HepG2 (cell line): ENCODE data around the gene PRIMPOL. TPM values are rescaled to one million over a fixed set of nuclear protein-coding genes. Genes with fewer than 3 reads are reported as not detected.

ENCODE experiments used
- ATAC-seq: fragments of 200-7000 bp; cut with Tn5 transposase; 3 replicates; pipeline ENCODE4 v1.9.1; 2020; ENCODE audit warnings: mild to moderate bottlenecking, moderate library complexity
- BruUV-seq: library from RNA; stranded (reverse); fragments of 400-500 nt; replicated peaks from 2 replicates; lab custom pipeline; 2021; lab: Mats Ljungman, UMichigan
- CTCF ChIA-PET: fragments of 300-600 bp; formaldehyde crosslinking; extraction: SDS; loops from one replicate; lab custom pipeline; 2021; ENCODE audit warnings: low total read pairs, inconsistent platforms, low intra/inter-chr PET ratio; lab: Yijun Ruan, JAX
- POLR2A ChIA-PET: fragments of 350-600 bp; sonication (Branson Sonifier 250); formaldehyde crosslinking; loops from one replicate; lab custom pipeline; 2020; ENCODE audit warnings: antibody characterized with exemption, inconsistent platforms; lab: Yijun Ruan, JAX
- DNase-seq: peaks from one replicate; pipeline ENCODE4 v3.0.0-alpha.2; 2015; ENCODE audit warnings: low spot score
- FAIRE-seq: peaks from 3 replicates; lab custom pipeline; 2011; peaks lifted over from hg19 to GRCh38; lab: Jason Lieb, UNC
- H2AFZ ChIP-seq: one replicate; pipeline ENCODE4 v1.6.1; 2011; ENCODE audit warnings: low read length, inconsistent platforms
- H3K27ac ChIP-seq: fragments of 300-600 bp; 3 replicates; pipeline ENCODE4 v1.8.0; 2011; ENCODE audit warnings: mixed run types, mild to moderate bottlenecking, mixed read lengths, low read length, inconsistent platforms; ENCODE audit not compliant: insufficient read depth; ENCODE audit errors: extremely low read length
- H3K27me3 ChIP-seq, 2 experiments: fragments of 200-600 bp in 1 of 2; 2 replicates in 1 of 2; 3 replicates in 1 of 2; pipeline versions ENCODE4 v1.6.0 to v1.8.0; 2011; ENCODE audit warnings: low read length in 2 of 2, mild to moderate bottlenecking in 2 of 2, moderate library complexity in 2 of 2, inconsistent platforms in 1 of 2; ENCODE audit not compliant: insufficient read depth in 2 of 2, control insufficient read depth in 1 of 2
- H3K36me3 ChIP-seq, 2 experiments: fragments of 200-600 bp in 1 of 2; replicated peaks in 1 of 2; 2 replicates in 1 of 2; 3 replicates in 1 of 2; pipeline versions ENCODE4 v1.5.1 to v1.8.0; 2011; ENCODE audit warnings: low read length in 2 of 2, inconsistent platforms in 1 of 2; ENCODE audit not compliant: insufficient read depth in 2 of 2, control insufficient read depth in 1 of 2
- H3K4me1 ChIP-seq: 2 replicates; pipeline ENCODE4 v1.5.1; 2012; ENCODE audit warnings: low read length, inconsistent platforms; ENCODE audit not compliant: insufficient read depth
- H3K4me2 ChIP-seq: 2 replicates; pipeline ENCODE4 v1.6.0; 2011; ENCODE audit warnings: low read depth, low read length, inconsistent platforms
- H3K4me3 ChIP-seq, 3 experiments: fragments of 200-600 bp in 1 of 3; sonication (generic), shearing (Covaris generic) in 1 of 3; replicated peaks in 1 of 3; 2 replicates each; pipeline ENCODE4 v1.5.1; 2011 to 2016; ENCODE audit warnings: low read length in 3 of 3, inconsistent platforms in 2 of 3, low read depth in 2 of 3, mild to moderate bottlenecking in 2 of 3, control low read depth in 1 of 3, mixed read lengths in 1 of 3; ENCODE audit not compliant: insufficient read depth in 1 of 3
- H3K79me2 ChIP-seq: one replicate; pipeline ENCODE4 v1.6.1; 2011; ENCODE audit warnings: low read length, inconsistent platforms; ENCODE audit not compliant: insufficient read depth
- H3K9ac ChIP-seq: 2 replicates; pipeline ENCODE4 v1.6.0; 2011; ENCODE audit warnings: mild to moderate bottlenecking, low read depth, low read length, inconsistent platforms; ENCODE audit not compliant: insufficient read depth
- H3K9me3 ChIP-seq: 2 replicates; pipeline ENCODE4 v1.5.1; 2012; ENCODE audit warnings: mild to moderate bottlenecking, low read length
- H4K20me1 ChIP-seq: 2 replicates; pipeline ENCODE4 v1.6.0; 2011; ENCODE audit warnings: inconsistent platforms, mild to moderate bottlenecking, low read length, moderate library complexity; ENCODE audit not compliant: insufficient read depth
- NFIB ChIP-seq: sonication (generic); formaldehyde crosslinking; IDR thresholded peaks from 2 replicates; pipeline ENCODE4 v1.9.0; 2021; ENCODE audit warnings: missing genetic modification reagents, mild to moderate bottlenecking, borderline replicate concordance
- ZNF543 ChIP-seq: sonication (generic); formaldehyde crosslinking; IDR thresholded peaks from 2 replicates; pipeline ENCODE4 v1.4.0; 2020; ENCODE audit warnings: mild to moderate bottlenecking, missing genetic modification reagents
- ZNF562 ChIP-seq: sonication (generic); formaldehyde crosslinking; IDR thresholded peaks from 2 replicates; pipeline ENCODE4 v1.8.0; 2022; ENCODE audit warnings: missing genetic modification reagents, borderline replicate concordance
- WGBS: methylation state at CpG from one replicate; pipeline ENCODE4 v1.1.6; 2017; ENCODE audit warnings: low lambda C conversion rate; 5-methylcytosine and 5-hydroxymethylcytosine counted together
- in situ Hi-C: cut with HindIII; loops from 2 replicates; pipeline ENCODE4 v1.10.0; 2017; ENCODE audit warnings: low pct_unique_long_range_greater_than_20kb; ENCODE audit not compliant: extremely low pct_ligation_motif_present
- intact Hi-C: fragments of 100-400 bp; cut with micrococcal nuclease; formaldehyde crosslinking; loops from one replicate; pipeline ENCODE4 v1.10.0; 2022; ENCODE audit not compliant: unreplicated experiment
- polyA plus RNA-seq, 8 experiments: library from polyadenylated mRNA; depleted of rRNA in 3 of 8; stranded (reverse) in 7 of 8; unstranded in 1 of 8; fragments of >200 nt; fragmentation: Illumina TruSeq in 4 of 8; extraction: Trizol in 4 of 8; gene quantifications; 2 replicates each; pipeline versions ENCODE4 v1.2.1 to v1.2.3, GENCODE V29; 2011 to 2016; ENCODE audit warnings: low read depth in 4 of 8, missing spikeins in 1 of 8, mixed read lengths in 1 of 8; ENCODE audit not compliant: insufficient read depth in 1 of 8
- total RNA-seq, 5 experiments: library from RNA; depleted of rRNA; stranded (reverse); fragments of >200 nt; fragmentation: Illumina TruSeq; extraction: Trizol; gene quantifications; 2 replicates each; pipeline ENCODE4 v1.2.3, GENCODE V29; 2016; ENCODE audit warnings: low read depth in 1 of 5
- TF ChIP-seq, protein P1 (sequence below): sonication (generic); formaldehyde crosslinking; IDR thresholded peaks from 2 replicates; pipeline ENCODE4 v1.8.1; 2023; ENCODE audit warnings: mild to moderate bottlenecking, missing genetic modification reagents
- TF ChIP-seq, protein P2 (sequence below), 2 experiments: fragments of 450-650 bp in 1 of 2; sonication (generic) in 1 of 2; formaldehyde crosslinking in 1 of 2; IDR thresholded peaks; 2 replicates each; pipeline versions ENCODE4 v1.6.1 to v1.8.0; 2016 to 2022; ENCODE audit warnings: antibody characterized with exemption in 1 of 2, mild to moderate bottlenecking in 1 of 2, missing genetic modification reagents in 1 of 2

PRIMPOL gene
- total and polyA plus RNA-seq, 2 of the 13 experiments (the other 11 are each of a cell fraction or from before 2014, with no cell fraction given), result 7.3 to 11.0 TPM

DNA sequence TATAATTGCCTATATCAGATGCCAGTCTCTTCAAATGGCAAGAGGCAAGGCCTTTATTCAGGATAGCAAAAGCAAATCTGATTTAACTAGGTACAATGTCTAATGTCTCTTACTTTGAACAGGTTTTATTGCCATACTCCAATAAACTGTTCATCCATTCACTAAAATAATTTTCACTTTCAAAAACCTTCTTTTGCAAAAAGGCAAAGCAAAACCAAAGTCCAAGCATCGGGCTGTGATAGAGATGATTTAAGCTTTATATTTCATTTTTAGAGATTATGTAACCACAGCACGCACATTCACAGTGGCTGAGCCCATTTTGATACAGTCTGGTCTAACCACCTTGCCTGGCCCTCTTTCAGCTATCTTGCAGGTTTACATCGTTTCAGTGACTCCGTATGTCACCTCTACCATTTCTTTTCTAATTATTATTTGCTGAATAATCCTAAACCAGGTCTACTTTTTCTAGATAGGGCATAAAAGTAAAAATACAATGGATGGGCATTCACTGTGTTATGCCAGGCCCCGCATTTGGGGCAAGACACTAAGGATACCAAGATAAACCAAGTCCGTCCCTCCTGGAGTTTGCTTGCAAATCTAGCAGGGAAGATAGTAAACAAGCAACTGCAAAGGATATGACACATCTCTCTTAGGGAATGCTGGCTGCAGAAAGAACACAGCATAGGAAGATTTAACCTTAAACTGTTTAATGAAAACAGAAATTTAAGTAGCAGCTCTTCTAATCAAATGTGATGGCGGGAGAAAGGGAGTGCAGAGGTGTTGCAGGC lies 2.1 kb upstream of the PRIMPOL start:
- H3K27ac ChIP-seq, result peak overlapping the region; percentile 88
- ATAC-seq (no peak), FAIRE-seq (no peak), DNase-seq (no peak)
- POLR2A ChIA-PET, result interaction anchor here (1.4 to 4.3 kb wide), 4 partner anchors 8 to 87 kb away, joined by 4 to 48 read pairs (median 8); partner anchors contain the start of gene CENPU
- no peaks in the 10 kb centered on the region; a peak in 1 of 5 replicates for H3K36me3 ChIP-seq
- H3K4me3 ChIP-seq, result peak overlapping the region; percentile 84 to 92 (median 86)
- intact Hi-C loops (loop anchor here (2.0 to 10.0 kb wide), 4 partner anchors 21 to 383 kb away; partner anchors contain the start of gene IRF2), in situ Hi-C loops (no loop called here)
- 49% methylated on average over 7 of the region's 7 CpGs for WGBS
- H2AFZ ChIP-seq, result no peak overlapping the region
- TF ChIP-seq NFIB (CRISPR knock-in tag) (no peak), ZNF543 (CRISPR knock-in tag) (0 out of 2 replicates have a peak, but pooled peaks have one; percentile 3), ZNF562 (CRISPR knock-in tag) (no peak)
- TF ChIP-seq, protein P1, sequence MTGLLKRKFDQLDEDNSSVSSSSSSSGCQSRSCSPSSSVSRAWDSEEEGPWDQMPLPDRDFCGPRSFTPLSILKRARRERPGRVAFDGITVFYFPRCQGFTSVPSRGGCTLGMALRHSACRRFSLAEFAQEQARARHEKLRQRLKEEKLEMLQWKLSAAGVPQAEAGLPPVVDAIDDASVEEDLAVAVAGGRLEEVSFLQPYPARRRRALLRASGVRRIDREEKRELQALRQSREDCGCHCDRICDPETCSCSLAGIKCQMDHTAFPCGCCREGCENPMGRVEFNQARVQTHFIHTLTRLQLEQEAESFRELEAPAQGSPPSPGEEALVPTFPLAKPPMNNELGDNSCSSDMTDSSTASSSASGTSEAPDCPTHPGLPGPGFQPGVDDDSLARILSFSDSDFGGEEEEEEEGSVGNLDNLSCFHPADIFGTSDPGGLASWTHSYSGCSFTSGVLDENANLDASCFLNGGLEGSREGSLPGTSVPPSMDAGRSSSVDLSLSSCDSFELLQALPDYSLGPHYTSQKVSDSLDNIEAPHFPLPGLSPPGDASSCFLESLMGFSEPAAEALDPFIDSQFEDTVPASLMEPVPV (CRISPR knock-in tag), result no peak
- TF ChIP-seq, protein P2, sequence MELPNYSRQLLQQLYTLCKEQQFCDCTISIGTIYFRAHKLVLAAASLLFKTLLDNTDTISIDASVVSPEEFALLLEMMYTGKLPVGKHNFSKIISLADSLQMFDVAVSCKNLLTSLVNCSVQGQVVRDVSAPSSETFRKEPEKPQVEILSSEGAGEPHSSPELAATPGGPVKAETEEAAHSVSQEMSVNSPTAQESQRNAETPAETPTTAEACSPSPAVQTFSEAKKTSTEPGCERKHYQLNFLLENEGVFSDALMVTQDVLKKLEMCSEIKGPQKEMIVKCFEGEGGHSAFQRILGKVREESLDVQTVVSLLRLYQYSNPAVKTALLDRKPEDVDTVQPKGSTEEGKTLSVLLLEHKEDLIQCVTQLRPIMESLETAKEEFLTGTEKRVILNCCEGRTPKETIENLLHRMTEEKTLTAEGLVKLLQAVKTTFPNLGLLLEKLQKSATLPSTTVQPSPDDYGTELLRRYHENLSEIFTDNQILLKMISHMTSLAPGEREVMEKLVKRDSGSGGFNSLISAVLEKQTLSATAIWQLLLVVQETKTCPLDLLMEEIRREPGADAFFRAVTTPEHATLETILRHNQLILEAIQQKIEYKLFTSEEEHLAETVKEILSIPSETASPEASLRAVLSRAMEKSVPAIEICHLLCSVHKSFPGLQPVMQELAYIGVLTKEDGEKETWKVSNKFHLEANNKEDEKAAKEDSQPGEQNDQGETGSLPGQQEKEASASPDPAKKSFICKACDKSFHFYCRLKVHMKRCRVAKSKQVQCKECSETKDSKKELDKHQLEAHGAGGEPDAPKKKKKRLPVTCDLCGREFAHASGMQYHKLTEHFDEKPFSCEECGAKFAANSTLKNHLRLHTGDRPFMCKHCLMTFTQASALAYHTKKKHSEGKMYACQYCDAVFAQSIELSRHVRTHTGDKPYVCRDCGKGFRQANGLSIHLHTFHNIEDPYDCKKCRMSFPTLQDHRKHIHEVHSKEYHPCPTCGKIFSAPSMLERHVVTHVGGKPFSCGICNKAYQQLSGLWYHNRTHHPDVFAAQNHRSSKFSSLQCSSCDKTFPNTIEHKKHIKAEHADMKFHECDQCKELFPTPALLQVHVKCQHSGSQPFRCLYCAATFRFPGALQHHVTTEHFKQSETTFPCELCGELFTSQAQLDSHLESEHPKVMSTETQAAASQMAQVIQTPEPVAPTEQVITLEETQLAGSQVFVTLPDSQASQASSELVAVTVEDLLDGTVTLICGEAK (IDR thresholded peaks at IDR 0.05), result no peak
- TF ChIP-seq, protein P2 (CRISPR knock-in tag; IDR thresholded peaks at IDR 0.05), result no peak
- peak overlapping the region; percentile 94 for H3K4me2 ChIP-seq
- H3K9me3 ChIP-seq, result no peaks in the 10 kb centered on the region
- BruUV-seq, result TSS peak; percentile 44
- no peaks in the 10 kb centered on the region; a peak in 1 of 5 replicates for H3K27me3 ChIP-seq
- H3K4me1 ChIP-seq, result peaks cover 56% of the 10 kb centered on the region
- CTCF ChIA-PET, result no interaction called here
- H3K79me2 ChIP-seq, result peaks cover 66% of the 10 kb centered on the region
- peak overlapping the region; percentile 89 for H3K9ac ChIP-seq
- peaks cover 10% of the 10 kb centered on the region; the same call in 1 of the 2 replicates for H4K20me1 ChIP-seq
